GM21619 (cell line): Measurements from ENCODE around the gene ZNF280B.
A peak's percentile ranks its signal among the peaks of the same experiment; 100 is the strongest.

ENCODE experiments used
- ATAC-seq: cut with Tn5 transposase; IDR thresholded peaks from one replicate; pipeline ENCODE4 v1.9.1; 2021; ENCODE audit not compliant: unreplicated experiment

The ZNF280B gene, protein sequence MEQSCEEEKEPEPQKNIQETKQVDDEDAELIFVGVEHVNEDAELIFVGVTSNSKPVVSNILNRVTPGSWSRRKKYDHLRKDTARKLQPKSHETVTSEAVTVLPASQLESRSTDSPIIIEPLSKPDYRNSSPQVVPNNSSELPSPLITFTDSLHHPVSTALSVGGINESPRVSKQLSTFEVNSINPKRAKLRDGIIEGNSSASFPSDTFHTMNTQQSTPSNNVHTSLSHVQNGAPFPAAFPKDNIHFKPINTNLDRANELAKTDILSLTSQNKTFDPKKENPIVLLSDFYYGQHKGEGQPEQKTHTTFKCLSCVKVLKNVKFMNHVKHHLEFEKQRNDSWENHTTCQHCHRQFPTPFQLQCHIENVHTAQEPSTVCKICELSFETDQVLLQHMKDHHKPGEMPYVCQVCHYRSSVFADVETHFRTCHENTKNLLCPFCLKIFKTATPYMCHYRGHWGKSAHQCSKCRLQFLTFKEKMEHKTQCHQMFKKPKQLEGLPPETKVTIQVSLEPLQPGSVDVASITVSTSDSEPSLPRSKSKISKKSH

DNA sequence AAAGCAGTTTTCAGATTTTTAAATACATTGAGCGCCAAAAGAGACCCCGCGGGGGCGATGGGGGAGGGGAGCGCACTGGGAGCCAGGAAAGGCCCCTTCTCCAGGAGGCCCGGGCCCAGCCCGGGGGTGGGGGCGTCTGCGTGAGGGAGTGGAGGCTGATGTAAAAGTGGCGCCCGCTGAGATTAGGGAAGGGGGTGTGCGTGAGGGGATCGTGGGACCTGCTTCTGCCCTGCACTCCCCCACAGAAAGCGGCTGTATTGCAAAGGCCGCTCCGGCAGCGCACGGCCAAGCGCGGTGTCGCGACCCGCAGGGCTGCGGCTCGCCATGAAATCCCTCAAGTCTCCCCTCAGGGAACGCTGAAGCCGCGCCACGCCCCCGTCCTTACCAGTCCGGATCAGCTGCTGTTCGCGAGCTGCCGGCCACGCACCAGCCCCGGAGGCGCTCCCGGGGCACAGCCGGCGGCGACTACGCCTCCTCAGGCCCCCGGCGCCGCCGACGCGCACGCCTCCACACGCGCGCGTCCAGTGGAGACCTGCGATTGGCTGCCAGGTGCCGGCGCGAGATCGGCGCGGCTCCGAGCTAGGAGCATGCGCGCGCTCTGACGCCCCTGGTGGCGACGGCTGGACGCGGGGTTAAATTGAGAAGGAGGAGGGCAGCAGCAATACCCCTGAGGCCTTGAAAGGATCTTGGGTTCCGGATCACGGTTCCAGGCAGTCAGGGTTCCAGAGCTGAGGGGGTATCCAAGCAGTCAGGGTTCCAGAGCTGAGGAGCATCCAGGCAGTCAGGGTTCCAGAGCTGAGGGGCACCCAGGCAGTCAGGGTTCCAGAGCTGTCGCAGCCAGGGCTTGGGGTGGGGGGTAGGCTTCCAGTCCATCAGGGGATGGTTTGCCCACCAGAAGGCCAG, at the start of gene ZNF280B:
ZNF280B (minus strand) TSS at position 469 of the 903 bp plus-strand sequence. CDS start 19,344 bp downstream, outside the sequence.
- peak; percentile 83 for ATAC-seq

DNA sequence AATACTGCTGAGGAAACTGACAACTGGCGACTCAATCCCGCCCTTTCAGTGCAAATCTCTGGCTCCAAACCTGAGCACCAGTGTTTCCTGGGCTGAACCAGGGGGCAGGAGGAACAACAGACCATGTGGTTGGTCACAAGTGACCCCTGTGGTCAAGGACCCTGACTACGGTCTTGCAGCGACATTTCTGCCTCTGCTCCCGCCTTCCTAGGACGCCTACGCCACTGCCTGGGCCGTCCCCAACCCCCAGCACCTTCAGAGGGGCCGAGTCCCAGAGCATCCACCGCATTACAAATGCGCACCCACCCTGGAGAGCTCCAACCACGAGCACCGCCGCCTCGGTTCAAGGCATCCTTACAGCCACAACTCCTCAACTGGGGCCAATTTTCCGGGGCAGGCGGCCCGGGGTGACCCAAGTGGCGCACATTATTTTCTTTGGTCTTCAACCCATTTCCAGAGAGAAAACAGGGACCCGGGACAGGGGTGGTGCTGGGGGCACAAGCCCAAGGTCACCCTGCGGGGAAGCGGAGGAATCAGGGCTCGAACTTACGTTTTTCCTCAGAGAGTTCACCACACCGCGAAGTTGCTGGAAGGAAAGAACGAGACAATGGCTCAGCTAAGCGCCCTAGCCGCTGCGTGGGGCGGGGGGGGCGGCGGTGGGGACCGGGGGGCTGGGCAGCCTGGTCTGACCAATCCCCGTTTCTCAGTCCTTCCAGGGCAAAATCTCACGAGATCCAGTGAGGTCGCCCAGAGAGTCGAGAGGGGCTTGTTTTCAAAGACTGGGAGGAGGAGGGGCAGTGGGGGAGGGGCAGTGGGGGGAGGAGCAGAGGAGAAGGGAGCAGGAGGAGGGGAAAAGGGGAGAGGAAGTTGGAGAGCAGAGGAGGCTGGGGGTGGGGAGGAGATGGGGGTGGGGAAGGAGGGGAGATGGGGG, 48.7 kb upstream of the ZNF280B start:
- no peak for ATAC-seq

DNA sequence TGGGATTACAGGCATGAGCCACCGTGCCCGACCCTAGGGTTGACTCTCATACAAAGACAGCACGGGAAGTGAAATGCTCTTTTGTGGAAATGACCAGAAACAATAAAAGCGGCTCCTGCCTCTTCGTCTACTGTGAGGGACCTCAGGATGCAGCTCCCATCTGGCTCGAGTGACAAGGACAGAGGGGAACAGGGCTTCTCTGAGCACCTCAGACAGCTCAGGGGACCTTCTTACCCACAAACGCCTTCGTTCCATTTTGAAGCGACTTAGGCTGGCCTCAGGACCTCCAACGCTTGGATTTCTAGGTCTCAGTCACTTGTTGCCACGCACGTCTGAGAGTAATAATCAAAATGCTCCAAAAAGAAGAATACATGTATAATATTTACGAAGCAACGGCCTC, 48.0 kb upstream of the ZNF280B start:
- no peak for ATAC-seq

DNA sequence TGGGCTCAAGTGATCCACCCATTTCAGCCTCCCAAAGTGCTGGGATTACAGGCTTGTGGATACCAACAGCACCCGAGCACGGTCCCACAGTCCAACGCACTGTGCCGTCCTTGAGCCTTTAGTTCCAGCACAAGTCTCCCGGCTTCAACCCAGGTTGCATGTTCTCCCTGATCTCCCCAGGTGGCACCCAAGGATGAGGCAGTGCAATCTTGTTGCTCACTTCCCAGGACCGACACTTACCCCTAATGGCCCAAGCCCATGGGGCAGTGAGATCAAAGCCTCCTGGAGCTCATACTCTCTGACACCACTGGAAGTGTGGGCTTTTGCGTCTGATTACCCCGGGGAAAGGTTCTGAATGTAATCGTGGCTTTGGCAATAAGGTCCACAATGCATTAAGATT, 47.1 kb upstream of the ZNF280B start:
- ATAC-seq: no peak

DNA sequence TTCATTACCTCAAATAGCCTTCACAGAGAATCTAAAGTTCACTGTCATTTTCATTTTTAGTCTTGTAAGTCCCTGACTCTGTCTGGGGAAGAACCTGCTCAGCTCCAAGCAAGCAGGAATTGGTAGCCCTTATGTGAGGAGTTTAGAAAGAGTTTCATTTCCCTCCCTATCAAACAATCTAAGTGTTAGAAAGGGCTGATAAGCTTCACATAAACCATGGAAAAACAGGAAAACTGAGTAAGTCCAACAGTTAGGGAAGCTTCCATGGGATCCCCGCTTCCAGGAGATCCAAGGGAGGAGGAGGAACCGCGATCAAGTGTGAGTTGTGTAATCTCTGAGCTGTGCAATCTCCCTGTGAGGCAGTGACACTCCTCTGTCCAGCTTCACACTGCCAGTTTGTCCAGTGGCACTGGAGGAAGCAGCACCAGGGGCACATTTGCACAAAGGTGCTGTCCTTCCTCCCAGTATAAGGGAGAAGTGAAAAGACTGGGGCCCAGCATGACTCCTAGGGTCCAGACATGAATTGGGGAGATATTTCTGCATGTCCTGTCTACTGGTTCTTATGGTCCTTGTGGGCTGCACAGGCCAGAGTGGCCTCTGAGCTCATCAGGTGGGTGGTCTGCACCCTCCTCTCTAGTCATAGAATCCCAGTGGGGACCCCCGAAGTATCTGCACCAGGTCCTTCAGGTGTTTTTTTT, 46.2 kb upstream of the ZNF280B start:
- ATAC-seq: no peak

DNA sequence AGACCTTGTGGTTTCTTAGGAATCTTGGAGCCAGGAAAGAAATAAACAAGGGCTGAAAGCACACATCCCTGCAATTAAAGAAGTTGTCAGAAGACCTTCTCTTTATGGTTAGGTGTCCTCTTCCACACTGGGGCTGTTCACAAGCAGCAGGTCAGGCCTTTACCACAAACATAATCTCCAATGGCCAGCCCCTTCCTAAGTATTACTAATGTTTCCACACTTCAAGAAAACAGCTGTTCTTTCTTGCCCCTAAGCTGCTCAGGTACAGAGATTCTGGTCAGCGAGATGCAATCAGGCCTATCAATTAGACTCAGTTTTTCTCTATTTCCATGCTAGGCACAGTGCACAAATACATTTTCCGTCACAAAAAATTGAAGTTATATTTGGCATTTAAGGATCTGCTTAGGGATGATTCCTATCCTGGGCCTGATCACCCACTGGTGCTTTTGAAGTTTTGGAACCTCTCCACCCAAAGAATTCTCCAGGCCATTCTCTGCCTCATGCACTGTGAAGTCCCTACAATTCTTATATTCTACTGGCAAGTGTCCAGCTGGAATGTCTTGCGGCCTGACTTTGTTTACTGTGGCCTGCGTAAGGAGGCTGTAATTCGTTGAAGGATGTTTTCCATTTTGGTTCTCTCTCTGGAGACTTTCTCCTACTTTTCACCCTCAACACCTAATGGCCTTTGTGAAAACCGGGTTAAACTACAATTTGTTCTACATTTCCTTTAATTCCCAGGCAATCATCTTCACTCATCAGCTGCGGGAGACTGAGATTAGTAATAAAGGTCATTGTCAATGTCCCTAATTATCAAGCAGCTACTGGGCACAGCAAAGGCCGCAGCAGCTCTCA, 45.4 kb upstream of the ZNF280B start:
- ATAC-seq: no peak

DNA sequence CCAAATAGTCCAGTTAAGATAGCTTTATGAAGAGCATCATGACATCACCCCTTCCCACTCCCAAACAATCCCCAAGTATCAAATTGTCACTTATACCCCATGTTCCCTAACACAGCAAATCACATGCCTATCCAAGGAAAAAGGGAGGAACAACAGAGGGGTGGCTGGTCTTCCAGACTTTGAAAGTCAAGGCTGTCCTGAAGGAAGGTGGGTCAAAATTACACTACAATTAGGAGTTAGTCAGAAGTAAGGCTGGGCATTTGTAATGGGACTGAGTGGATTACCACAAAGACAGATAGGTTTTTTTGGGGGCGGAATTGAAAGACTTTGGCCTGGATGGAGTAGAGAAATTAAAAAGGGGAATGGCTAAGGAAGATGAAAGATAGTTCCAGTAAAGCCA, 44.6 kb upstream of the ZNF280B start:
- no peak for ATAC-seq

DNA sequence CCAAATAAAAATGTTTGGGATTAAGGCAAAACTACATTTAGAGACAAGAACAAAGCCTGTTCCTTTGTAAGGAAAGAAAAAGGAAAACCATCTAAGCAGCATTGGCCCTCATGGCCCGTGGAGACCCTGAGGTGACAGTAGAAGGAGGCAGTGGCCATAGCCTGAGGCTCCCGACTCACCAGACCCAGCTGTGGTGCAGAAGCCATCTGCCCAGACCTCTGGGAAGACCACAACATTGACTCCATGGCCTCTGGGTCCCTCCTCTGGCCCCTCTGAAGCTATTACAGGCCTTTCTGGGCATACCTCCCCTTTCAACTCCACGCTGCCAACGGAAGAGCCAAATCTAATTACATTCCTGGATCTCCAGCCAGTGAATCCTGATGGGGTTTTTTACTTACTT, 44.1 kb upstream of the ZNF280B start:
- ATAC-seq: no peak

DNA sequence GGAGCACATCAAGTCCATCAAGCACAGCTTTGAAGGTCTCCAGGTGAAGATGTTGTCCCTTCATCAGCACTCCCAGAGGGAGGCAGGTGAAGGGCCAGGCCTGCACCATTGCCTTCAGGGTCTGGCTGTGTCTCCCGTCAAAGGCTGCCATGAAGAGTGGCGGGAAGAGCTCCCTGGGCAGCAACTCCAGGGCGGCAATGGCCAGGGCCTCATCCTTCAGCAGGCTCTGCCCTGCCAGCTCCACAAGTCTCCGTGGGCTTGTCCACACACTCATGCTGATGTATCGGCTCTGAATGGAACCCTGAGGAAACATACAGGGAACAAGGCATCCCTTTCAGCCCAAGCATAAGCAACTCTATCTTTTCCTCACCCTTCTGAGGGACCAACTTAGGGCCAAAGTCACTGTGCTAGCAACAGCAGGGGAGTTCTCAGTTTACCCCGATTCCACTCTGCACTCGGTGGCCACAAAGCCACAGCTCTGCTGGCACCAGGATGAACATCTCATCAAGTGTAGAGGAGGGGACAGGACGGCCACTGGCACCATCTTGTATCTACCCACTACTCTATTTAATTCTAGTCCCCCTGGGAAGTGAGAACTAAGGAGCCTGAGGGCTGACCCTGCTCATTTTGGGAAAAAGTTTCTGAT, 42.4 kb upstream of the ZNF280B start:
- ATAC-seq: no peak

DNA sequence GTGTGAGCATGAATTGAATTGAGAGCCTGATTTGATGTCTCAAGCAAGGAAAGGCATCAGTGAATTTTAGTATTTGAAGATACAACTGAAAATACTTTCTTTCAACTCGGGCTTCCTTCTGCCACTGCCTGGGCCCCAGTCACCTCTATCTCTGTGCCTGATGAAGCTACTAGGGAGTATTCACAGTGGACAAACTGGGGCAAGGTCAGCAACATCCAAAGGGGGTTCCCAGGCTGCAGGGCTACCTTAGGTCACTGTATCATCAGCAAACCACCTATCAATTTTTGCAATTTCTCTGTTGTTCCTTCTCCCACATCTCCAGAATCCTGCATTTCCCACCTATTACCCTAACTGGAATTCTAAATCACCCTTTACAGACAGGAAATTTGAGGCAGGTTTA, 40.4 kb upstream of the ZNF280B start:
- no peak for ATAC-seq

DNA sequence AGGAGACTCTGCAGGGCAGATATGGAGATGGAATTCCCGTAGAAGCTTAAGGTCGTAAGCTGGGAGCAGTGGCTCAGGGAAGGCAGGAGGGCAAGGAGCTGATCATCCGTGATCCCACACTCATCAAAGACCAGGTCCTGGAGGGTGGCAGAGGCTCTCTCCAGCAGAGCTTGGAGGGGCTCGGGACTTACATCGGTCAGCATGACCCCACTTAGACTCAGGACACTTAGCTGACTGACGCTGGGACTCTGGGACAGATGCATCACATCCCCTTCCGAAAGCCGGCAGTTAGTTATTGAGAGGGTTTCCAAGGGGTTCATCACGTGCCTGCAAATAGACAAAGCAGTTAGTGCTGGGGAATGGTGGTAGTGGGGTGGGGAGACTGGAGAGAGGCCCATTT, 39.8 kb upstream of the ZNF280B start:
- no peak for ATAC-seq

DNA sequence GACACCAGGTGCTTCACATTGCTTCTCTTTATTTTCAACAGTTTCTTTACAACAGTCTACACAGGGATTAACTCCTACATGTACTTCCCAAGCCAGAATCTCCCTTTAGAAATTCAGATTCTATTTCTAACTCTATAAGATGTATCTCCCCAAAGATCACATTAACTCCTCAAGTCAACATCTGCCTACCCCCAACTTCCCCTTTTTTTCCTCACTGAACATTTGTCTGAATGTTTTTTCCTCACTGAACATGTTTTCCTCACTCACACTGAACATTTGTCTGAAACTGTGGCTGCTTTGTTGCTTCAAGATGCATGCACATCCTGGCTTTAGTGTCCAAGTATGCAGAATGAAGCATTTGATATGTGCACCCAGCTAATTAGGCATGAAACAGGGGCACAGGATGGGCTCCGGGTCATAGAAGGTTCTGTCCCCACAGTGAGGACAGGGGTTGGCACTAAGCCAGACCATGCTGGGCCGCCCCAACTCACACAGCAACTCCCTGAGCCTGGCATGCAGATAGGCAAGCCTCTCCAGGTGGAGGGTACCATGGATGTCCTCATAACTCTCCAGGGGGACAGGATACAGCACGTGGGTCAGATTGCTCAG, 39.3 kb upstream of the ZNF280B start:
- ATAC-seq: no peak

DNA sequence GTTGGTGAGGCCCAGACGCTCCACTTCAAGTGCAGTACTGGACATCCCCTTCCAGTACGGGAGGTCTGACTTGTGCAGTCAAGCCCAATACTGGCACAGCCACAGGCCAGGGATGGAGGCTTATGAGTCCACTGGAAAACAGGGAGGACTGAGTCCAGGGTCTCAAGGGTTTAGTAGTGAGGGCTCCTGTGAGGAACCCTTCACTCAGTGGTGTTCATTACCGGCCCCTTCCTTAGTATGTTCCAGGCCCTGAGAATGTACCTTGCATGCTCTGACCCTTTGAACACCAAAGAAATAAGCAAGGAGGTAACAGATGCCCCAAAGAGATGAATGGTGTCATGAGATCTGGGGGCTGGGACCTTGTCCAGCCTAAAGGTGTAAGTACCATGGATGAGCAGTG, 38.7 kb upstream of the ZNF280B start:
- no peak for ATAC-seq

DNA sequence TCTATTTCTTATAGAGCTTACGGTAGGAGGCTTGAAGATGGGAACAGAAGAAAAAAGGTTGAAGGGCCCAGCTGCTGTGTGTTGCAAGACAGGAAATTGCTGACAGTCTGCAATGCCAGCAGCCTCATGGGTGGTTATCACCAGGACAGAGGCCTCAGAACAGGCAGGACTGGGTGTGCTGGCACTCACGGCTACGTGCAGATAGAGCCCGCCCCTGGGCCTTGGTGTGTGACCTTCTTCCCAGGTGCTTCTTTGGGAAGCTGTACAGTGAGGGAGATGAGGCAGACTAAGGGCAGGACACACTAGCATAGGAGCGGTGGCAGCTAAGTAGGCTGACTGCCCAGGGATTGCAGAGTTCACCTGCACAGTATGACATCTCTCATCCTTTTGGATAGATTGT, 37.9 kb upstream of the ZNF280B start:
- ATAC-seq: no peak

DNA sequence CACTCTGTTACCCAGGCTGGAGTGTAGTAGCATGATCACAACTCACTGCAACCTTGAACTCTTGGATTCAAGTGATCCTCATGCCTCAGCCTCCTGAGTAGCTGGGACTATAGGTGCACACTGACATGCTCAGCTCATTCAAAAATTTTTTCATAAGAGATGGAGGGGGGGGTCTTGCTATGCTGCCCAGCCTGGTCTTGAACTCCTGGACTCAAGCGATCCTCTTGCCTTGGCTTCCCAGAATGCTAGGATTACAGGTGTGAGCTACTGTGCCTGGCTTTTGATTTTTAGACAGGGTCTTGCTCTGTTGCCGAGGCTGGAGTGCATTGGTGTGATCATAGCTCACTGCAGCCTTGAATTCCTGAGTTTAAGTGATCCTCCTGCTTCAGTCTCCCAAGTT, 36.5 kb upstream of the ZNF280B start:
- ATAC-seq: no peak

DNA sequence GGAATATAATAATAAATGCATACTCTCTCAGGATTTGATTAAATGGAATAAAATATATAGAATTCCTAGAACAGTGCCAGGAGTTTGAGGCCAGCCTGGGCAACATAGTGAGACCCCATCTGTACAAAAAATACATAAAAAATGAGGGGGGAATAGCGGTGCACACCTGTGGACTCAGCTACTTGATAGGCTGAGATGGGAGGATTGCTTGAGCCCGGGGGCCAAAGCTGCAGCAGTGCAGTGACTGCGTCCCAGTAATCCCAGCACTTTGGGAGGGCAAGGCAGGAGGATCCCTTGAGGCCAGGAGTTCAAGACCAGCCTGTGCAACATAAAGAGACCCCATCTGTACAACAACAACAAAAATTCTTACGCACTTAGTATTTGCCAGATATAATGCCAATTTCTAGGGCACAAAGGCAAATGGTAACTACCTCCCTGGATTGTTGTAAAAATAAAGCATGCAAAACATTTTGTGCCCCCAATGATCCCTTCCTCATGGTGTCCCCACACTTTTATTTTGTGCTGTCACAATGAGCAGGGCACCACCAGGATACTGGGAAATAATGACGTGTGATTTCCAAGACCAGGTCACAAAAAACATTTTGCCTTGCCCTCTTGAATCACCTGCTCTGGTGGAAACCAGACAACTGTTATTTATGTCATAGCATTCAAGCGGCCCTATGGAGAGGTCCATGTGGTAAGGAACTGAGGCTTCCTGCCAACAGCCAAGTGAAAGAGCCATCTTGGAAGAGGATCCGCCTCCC, 29.9 kb upstream of the ZNF280B start:
- ATAC-seq: no peak

DNA sequence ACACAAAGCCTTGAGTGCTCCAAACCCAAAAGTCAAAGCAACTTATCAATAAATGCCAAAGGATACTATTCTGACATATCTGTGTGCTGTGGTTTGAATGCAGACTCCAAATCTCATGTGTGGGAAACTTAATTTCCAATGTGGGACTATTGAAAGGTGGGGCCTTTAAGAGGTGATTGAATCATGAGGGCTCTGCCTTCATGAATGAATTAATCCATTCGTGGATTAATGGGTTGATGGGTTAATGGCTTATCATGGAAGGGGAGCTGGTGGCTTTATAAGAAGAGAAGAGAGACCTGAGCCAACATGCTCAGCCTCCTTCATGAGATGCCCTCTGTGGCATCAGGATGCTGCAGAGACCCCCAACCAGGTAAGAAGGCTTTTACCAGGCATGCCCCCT, 28.4 kb upstream of the ZNF280B start:
- ATAC-seq: no peak

DNA sequence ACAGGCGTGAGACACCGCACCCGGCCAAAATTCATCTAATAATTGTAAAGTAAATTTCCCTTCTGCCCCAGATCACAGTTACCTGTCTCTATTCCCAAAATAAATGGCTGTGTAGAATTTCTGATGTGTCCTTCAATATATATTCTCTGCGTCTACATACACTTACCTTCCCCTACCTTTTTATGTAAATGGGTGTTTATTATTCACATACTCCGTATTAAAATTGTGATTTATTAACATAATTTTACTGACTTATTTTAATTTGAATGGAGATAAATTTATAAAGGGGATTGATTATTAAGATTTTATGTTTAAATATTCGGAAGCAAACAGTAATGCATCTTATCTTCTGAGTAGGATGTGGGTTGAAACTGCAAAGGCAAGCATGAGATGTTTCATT, 28.0 kb upstream of the ZNF280B start:
- ATAC-seq: no peak
